ENCODE results near the gene SLC35F4.

GRCh38 chr14:57637901-57638300 lies 228.0 kb downstream of the SLC35F4 start:
- no peak for TF ChIP-seq CTCF (IDR thresholded peaks at IDR 0.05; ENCODE audit: poor library complexity)
- TF ChIP-seq EZH2phosphoT487 (IDR thresholded peaks at IDR 0.05; ENCODE audit: low read depth, severe bottlenecking, unreplicated experiment): no peak
